Dendritic cell treated with granulocyte-macrophage colony-stimulating factor and Interleukin-4, amounts not matched to agents 40 ng/mL and 50 ng/mL, for 4 days (primary cell): ENCODE measurements around the gene PTCRA.

ENCODE experiments used
- H3K27ac Mint-ChIP-seq: one replicate; pipeline ENCODE4 v1.8.0; 2022; ENCODE audit warnings: mild to moderate bottlenecking, mixed read lengths
- H3K27me3 Mint-ChIP-seq: one replicate; pipeline ENCODE4 v1.8.0; 2022; ENCODE audit warnings: mild to moderate bottlenecking, mixed read lengths
- H3K36me3 Mint-ChIP-seq: one replicate; pipeline ENCODE4 v1.8.0; 2022; ENCODE audit warnings: low read depth, mixed read lengths
- H3K4me1 Mint-ChIP-seq: one replicate; pipeline ENCODE4 v1.8.0; 2022; ENCODE audit warnings: low read depth, mixed read lengths
- H3K4me3 Mint-ChIP-seq: one replicate; pipeline ENCODE4 v1.8.0; 2022; ENCODE audit warnings: mild to moderate bottlenecking, moderate library complexity, mixed read lengths
- H3K9me3 Mint-ChIP-seq: one replicate; pipeline ENCODE4 v1.8.0; 2022; ENCODE audit warnings: mixed read lengths
- intact Hi-C: fragments of 100-400 bp; cut with micrococcal nuclease; formaldehyde crosslinking; loops from one replicate; pipeline ENCODE4 v1.15.0; 2022

PTCRA gene

DNA sequence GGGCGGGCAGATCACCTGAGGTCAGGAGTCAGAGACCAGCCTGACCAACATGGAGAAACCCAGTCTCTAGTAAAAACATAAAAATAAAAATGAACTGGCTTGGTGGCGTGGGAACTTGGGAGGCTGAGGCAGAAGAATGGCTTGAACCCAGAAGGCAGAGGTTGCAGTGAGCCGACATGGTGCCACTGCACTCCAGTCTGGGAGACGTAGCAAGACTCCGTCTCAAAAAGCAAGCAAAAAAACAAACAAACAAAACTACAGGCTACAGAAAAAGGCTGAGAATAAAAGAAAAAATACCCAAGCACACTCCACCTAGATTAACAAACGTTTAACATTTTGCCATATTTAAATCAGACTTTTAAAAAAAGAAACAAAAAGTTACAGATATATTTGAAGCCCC, 5.9 kb downstream of the PTCRA start:
- Mint-ChIP-seq H3K4me3 (no peak overlapping the region), H3K36me3 (no peaks in the 10 kb centered on the region), H3K27ac (peak overlapping the region; percentile 24), H3K27me3 (no peaks in the 10 kb centered on the region), H3K4me1 (peaks cover 41% of the 10 kb centered on the region), H3K9me3 (no peaks in the 10 kb centered on the region)
- intact Hi-C loops, result no loop called here

DNA sequence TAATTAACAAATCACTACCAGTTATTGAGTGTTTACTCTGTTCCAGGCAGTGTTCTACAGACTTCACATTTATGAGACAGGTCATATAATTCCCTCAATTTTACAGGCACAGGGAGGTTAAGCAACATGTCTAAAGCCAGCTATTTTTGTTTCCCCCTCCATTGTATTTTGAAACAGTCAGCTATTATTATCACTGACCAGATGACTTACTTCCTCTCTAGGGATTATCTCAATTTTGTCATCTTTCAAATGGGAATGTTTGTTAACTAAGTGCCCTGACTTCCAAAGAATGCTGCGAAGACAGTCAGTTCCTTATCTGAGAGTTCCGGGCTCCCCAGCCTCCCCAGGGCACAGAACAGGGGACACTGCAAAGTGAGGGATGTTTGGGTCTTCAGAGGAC, 7.8 kb downstream of the PTCRA start:
- H3K9me3 Mint-ChIP-seq, result no peaks in the 10 kb centered on the region
- H3K4me1 Mint-ChIP-seq, result peaks cover 52% of the 10 kb centered on the region
- H3K27ac Mint-ChIP-seq, result peak overlapping the region; percentile 64
- H3K36me3 Mint-ChIP-seq, result no peaks in the 10 kb centered on the region
- H3K27me3 Mint-ChIP-seq, result no peaks in the 10 kb centered on the region
- intact Hi-C loops, result no loop called here
- H3K4me3 Mint-ChIP-seq, result peak overlapping the region; percentile 34

GRCh38 chr6:42925248-42925857, 9.5 kb downstream of the PTCRA start:
- Mint-ChIP-seq H3K27ac (peak overlapping the region; percentile 45), H3K4me3 (no peak overlapping the region)
- intact Hi-C loops, result no loop called here

GRCh38 chr6:42928986-42929820, 13.3 kb downstream of the PTCRA start, which contains the start of gene CNPY3:
Gene CNPY3, plus strand, starts transcription at chr6:42929480. Its CDS starts 91 bp downstream, at chr6:42929571.
- no peaks in the 10 kb centered on the region for H3K27me3 Mint-ChIP-seq
- intact Hi-C loops, result no loop called here

More at GRCh38 chr6:42925248-42925857, 9.5 kb downstream of the PTCRA start:
- H3K9me3 Mint-ChIP-seq, result no peaks in the 10 kb centered on the region
- H3K27me3 Mint-ChIP-seq, result no peaks in the 10 kb centered on the region
- peaks cover 11% of the 10 kb centered on the region for H3K36me3 Mint-ChIP-seq
- peaks cover 63% of the 10 kb centered on the region for H3K4me1 Mint-ChIP-seq

GRCh38 chr6:42929821-42930360, 14.0 kb downstream of the PTCRA start:
- peaks cover 53% of the 10 kb centered on the region for H3K36me3 Mint-ChIP-seq
- peaks cover 79% of the 10 kb centered on the region for H3K4me1 Mint-ChIP-seq
- intact Hi-C loops, result loop anchor here (5.0 kb wide), 1 partner anchor 52 kb away; the partner anchor contains the start of gene PPP2R5D
- peak overlapping the region; percentile 98 for H3K27ac Mint-ChIP-seq
- no peaks in the 10 kb centered on the region for H3K9me3 Mint-ChIP-seq
- peak overlapping the region; percentile 96 for H3K4me3 Mint-ChIP-seq
- H3K27me3 Mint-ChIP-seq, result no peaks in the 10 kb centered on the region

More at GRCh38 chr6:42928986-42929820, 13.3 kb downstream of the PTCRA start, which contains the start of gene CNPY3:
- peaks cover 46% of the 10 kb centered on the region for H3K36me3 Mint-ChIP-seq
- no peaks in the 10 kb centered on the region for H3K9me3 Mint-ChIP-seq
- peaks cover 76% of the 10 kb centered on the region for H3K4me1 Mint-ChIP-seq
- peak within 1 kb of the TSS; percentile 98 for H3K27ac Mint-ChIP-seq
- H3K4me3 Mint-ChIP-seq, result peak within 1 kb of the TSS; percentile 96

GRCh38 chr6:42932412-42932811, 16.6 kb downstream of the PTCRA start:
- Mint-ChIP-seq H3K36me3 (peaks cover 78% of the 10 kb centered on the region), H3K4me3 (peak overlapping the region; percentile 49), H3K27me3 (no peaks in the 10 kb centered on the region), H3K27ac (peak overlapping the region; percentile 4), H3K4me1 (peaks cover 64% of the 10 kb centered on the region), H3K9me3 (no peaks in the 10 kb centered on the region)
- intact Hi-C loops, result loop anchor here (5.0 kb wide), 1 partner anchor 50 kb away; the partner anchor contains the start of gene PPP2R5D

DNA sequence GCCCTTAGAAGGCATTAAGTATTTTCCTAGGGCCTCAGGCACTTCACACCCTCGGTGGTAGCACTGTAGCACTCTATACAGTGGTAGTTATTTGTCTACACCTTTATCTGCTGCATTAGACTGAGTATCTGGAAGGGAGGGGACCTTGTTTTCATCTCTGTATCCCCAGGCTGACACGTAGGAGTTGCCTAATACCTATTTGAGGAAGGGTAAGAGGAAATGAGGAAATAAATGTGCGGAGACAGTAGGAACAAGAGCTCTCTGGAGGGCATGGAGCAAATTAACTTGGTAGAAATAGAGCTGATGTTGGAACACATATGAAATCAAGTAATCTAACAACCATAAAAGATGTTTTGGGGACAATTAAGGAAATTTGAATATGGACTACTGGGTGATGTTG, 17.4 kb downstream of the PTCRA start:
- peaks cover 68% of the 10 kb centered on the region for H3K4me1 Mint-ChIP-seq
- H3K4me3 Mint-ChIP-seq, result peak overlapping the region; percentile 30
- intact Hi-C loops, result loop anchor here (5.0 kb wide), 1 partner anchor 49 kb away; the partner anchor contains the start of gene PPP2R5D
- H3K36me3 Mint-ChIP-seq, result peaks cover 86% of the 10 kb centered on the region
- no peaks in the 10 kb centered on the region for H3K9me3 Mint-ChIP-seq
- H3K27me3 Mint-ChIP-seq, result no peaks in the 10 kb centered on the region
- no peak overlapping the region for H3K27ac Mint-ChIP-seq

DNA sequence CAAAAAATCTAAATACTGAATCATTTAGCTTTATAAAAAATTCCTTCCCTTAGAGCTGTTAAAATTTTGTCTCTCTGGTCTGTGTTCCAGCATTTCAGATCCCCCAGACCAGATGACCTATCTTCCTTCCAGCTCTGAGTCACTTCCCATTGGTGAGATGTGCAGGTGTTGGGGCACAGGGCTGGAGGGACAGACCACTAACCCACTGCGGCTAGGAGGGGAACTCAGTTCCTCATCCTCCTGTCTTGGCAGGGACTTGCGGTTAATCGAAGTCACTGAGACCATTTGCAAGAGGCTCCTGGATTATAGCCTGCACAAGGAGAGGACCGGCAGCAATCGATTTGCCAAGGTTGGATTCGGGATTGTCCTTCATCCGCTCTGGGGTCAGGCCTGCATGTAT, 19.5 kb downstream of the PTCRA start:
- Mint-ChIP-seq H3K4me3 (no peak overlapping the region), H3K36me3 (peaks cover 96% of the 10 kb centered on the region)

DNA sequence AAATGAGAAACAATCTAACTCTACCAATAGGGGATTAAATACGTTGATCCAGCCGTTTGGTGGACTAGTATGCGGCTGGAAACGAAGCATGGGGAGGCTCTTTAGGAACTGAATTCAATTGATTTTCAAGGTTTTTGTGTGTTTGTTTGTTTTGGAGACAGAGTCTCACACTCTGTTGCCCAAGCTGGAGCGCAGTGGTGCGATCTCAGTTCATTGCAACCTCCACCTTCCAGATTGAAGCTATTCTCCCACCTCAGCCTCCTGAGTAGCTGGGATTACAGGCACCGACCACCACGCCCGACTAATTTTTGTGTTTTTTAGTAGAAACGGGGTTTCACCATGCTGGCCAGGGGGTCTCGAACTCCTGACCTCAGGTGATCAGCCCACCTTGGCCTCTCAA, 20.5 kb downstream of the PTCRA start:
- no peak overlapping the region for H3K27ac Mint-ChIP-seq
- H3K4me1 Mint-ChIP-seq, result peaks cover 54% of the 10 kb centered on the region
- H3K4me3 Mint-ChIP-seq, result no peak overlapping the region
- intact Hi-C loops, result no loop called here
- no peaks in the 10 kb centered on the region for H3K27me3 Mint-ChIP-seq
- H3K36me3 Mint-ChIP-seq, result peaks cover 100% of the 10 kb centered on the region
- H3K9me3 Mint-ChIP-seq, result no peaks in the 10 kb centered on the region

More for the DNA sequence above, 19.5 kb downstream of the PTCRA start:
- Mint-ChIP-seq H3K27me3 (no peaks in the 10 kb centered on the region), H3K4me1 (peaks cover 65% of the 10 kb centered on the region), H3K9me3 (no peaks in the 10 kb centered on the region), H3K27ac (no peak overlapping the region)
- intact Hi-C loops, result no loop called here

- intact Hi-C loops, result no loop called here
- no peak overlapping the region for H3K4me3 Mint-ChIP-seq
- peaks cover 100% of the 10 kb centered on the region for H3K36me3 Mint-ChIP-seq
- H3K27ac Mint-ChIP-seq, result no peak overlapping the region
- no peaks in the 10 kb centered on the region for H3K27me3 Mint-ChIP-seq
- H3K4me1 Mint-ChIP-seq, result peaks cover 42% of the 10 kb centered on the region
- H3K9me3 Mint-ChIP-seq, result no peaks in the 10 kb centered on the region
These were observed 21.9 kb downstream of the PTCRA start for GRCh38 chr6:42937548-42938427.

DNA sequence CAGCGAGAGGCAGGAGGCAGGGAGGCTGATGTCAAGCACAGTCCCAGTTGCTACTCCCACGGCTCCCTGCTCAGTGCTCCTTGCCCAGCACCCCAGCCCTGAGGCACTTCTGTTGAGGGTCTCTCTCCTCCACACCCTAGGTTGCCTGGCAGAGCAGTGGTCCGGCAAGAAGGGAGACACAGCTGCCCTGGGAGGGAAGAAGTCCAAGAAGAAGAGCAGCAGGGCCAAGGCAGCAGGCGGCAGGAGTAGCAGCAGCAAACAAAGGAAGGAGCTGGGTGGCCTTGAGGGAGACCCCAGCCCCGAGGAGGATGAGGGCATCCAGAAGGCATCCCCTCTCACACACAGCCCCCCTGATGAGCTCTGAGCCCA, 22.6 kb downstream of the PTCRA start:
- Mint-ChIP-seq H3K36me3 (peaks cover 100% of the 10 kb centered on the region), H3K27me3 (no peaks in the 10 kb centered on the region), H3K4me1 (peaks cover 36% of the 10 kb centered on the region), H3K27ac (no peak overlapping the region), H3K4me3 (no peak overlapping the region), H3K9me3 (no peaks in the 10 kb centered on the region)
- intact Hi-C loops, result no loop called here

- Mint-ChIP-seq H3K36me3 (peaks cover 100% of the 10 kb centered on the region), H3K27ac (no peak overlapping the region), H3K4me1 (peaks cover 28% of the 10 kb centered on the region), H3K4me3 (no peak overlapping the region), H3K27me3 (no peaks in the 10 kb centered on the region), H3K9me3 (no peaks in the 10 kb centered on the region)
- intact Hi-C loops, result no loop called here
These were observed 23.3 kb downstream of the PTCRA start for GRCh38 chr6:42938987-42939809.

DNA sequence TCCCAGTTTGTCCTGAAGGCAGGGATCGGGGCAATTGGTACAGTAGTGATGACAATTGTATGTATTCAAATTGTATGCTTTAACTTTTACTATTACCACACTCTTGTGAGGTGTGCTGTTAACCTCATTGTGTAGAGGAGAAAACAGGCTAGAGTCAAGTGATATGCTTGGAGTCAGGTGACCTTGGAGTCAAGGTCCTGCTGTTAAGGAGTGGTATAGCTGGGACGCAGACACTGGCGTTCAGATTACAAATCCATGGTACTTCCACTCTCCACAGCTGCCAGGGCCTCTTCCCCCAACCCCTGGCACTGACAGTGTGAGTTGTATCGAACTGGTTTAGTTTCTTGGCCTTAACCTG, 23.9 kb downstream of the PTCRA start:
- H3K36me3 Mint-ChIP-seq, result peaks cover 100% of the 10 kb centered on the region
- no peaks in the 10 kb centered on the region for H3K27me3 Mint-ChIP-seq
- H3K27ac Mint-ChIP-seq, result no peak overlapping the region
- peaks cover 24% of the 10 kb centered on the region for H3K4me1 Mint-ChIP-seq
- no peaks in the 10 kb centered on the region for H3K9me3 Mint-ChIP-seq
- no peak overlapping the region for H3K4me3 Mint-ChIP-seq
- intact Hi-C loops, result no loop called here
